ENCODE data around the gene GRIP2.

DNA sequence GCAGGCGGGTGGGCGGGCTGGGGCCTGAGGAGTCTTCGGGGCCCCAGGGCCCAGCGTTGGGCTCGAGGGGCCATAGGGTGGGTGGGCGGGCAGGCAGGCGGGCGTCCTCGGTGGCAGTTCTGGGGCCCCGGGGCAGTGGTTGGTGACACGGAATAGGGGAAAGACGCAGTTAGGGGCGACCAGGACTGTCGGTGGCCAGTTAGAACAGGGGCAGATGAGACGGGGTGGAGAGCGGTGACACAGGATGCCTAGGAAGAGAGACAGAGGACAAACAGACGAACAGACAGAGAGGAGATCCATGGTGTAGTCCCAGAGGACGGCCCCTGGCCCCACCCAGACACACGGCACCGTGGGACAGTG, 36.5 kb downstream of the GRIP2 start:
- TF ChIP-seq, protein P1, sequence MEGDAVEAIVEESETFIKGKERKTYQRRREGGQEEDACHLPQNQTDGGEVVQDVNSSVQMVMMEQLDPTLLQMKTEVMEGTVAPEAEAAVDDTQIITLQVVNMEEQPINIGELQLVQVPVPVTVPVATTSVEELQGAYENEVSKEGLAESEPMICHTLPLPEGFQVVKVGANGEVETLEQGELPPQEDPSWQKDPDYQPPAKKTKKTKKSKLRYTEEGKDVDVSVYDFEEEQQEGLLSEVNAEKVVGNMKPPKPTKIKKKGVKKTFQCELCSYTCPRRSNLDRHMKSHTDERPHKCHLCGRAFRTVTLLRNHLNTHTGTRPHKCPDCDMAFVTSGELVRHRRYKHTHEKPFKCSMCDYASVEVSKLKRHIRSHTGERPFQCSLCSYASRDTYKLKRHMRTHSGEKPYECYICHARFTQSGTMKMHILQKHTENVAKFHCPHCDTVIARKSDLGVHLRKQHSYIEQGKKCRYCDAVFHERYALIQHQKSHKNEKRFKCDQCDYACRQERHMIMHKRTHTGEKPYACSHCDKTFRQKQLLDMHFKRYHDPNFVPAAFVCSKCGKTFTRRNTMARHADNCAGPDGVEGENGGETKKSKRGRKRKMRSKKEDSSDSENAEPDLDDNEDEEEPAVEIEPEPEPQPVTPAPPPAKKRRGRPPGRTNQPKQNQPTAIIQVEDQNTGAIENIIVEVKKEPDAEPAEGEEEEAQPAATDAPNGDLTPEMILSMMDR (IDR thresholded peaks at IDR 0.05; ENCODE audit: insufficient read depth, low read length, poor library complexity, severe bottlenecking), result no peak
- no peak for TF ChIP-seq EZH2phosphoT487 (conservative IDR thresholded peaks at IDR 0.05; ENCODE audit: low read length)

Data from SU-DHL-6 (cell line).